Endothelial cell of hepatic sinusoid (primary cell): ENCODE results near the gene HID1.
"Not testable (repeated sequence)": the region's sequence is repeated elsewhere in the genome, so short reads cannot be mapped to it uniquely, and the experiment has no call there.

ENCODE experiments used
- in situ Hi-C: cut with HindIII; loops from 2 replicates; pipeline ENCODE4 v1.10.0; 2017; ENCODE audit warnings: low sequenced_read_pairs

The HID1 gene

DNA sequence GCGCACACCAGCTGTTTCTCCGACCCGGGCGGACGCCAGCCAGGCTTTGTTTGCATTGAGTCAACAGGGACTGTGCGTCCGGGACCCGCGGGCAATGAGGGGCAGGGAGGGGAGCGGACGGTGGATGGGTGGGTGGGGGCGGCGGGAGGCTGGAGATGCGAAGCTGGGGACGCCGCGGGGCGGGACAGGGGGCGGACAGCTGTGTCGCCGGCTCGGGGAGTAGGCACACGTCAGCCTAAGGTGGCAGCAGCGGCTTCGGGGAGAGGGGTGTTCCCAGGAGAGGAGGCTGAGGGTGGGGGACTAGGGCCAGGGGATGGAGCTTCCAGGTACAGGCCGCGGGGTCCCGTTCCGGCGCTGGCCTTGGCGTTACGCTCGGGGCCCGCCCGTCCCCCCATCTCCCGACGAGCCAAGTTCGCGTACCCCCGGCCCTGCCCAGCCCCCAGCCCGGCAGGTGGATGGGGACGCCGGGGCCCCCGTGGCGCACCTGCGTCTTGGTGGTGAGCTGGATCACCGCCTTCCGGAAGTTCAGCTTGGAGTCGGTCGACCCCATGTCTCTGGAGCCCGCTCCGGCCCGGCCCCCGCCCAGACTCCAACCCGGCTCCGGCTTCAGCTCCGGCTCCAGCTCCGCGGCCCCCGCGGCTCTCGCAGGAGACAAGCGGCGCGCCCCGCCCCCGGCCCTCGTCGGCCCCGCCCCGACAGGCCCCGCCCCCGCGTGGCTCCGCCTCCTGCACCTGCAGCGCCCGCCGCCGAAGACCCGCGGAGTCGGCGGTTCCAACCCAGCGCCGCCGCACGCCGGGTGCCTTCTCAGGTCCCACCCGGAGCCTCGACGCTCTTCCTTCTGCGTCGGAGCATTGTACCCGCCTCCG, at the start of gene HID1:
Gene HID1, minus strand, starts transcription at position 653 of the 866 bp plus-strand sequence. Its CDS starts 103 bp downstream, at position 550.
- in situ Hi-C loops, result no loop called here

- in situ Hi-C loops, result no loop called here
Measured at GRCh38 chr17:75020331-75021110, 48.0 kb upstream of the HID1 start.

DNA sequence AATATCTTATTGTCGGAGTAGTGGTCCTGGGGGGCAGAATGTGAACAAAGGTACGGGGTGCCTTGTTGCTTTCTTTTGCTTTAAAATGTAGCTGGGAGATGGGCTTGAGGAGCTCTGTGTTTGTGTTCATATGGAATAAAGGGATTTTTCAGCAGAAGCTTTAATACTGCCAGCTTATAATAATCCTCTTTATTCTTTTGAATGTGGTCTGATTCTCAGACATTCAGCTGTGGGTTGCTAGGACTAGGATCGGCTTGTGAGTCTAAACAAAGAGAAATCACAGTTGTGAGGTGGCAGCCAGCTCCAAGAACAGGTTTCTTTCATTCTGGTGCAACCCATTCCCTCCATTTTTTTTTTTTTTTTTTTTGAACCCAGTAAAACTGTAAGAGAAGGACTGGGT, 47.2 kb upstream of the HID1 start:
- in situ Hi-C loops, result loop anchor here (5.0 kb wide), 1 partner anchor 62 kb away; no protein-coding TSS in a partner anchor

- in situ Hi-C loops, result loop anchor here (5.0 kb wide), 1 partner anchor 62 kb away; no protein-coding TSS in a partner anchor
Measured at GRCh38 chr17:75019146-75019545, 46.6 kb upstream of the HID1 start.

- in situ Hi-C loops, result no loop called here
Measured at GRCh38 chr17:75013092-75013559, 40.6 kb upstream of the HID1 start.

GRCh38 chr17:75012346-75013091, 40.0 kb upstream of the HID1 start, which contains the start of gene MRPL58:
Gene MRPL58 (plus strand): TSS chr17:75012670. CDS start chr17:75012687, 17 bp downstream.
- in situ Hi-C loops, result no loop called here

DNA sequence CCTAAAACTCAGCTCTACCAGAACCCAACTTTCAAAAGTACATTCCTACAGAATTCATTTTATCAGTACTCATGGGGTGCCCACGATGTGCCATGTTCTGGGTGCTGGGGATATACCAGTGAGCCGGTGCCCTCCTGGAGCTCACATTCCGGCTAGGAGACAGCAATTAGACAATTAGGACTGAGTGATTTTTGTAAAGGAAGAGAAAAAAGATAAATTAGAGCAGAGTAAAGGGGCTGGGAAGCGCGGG, 39.5 kb upstream of the HID1 start:
- in situ Hi-C loops, result no loop called here

DNA sequence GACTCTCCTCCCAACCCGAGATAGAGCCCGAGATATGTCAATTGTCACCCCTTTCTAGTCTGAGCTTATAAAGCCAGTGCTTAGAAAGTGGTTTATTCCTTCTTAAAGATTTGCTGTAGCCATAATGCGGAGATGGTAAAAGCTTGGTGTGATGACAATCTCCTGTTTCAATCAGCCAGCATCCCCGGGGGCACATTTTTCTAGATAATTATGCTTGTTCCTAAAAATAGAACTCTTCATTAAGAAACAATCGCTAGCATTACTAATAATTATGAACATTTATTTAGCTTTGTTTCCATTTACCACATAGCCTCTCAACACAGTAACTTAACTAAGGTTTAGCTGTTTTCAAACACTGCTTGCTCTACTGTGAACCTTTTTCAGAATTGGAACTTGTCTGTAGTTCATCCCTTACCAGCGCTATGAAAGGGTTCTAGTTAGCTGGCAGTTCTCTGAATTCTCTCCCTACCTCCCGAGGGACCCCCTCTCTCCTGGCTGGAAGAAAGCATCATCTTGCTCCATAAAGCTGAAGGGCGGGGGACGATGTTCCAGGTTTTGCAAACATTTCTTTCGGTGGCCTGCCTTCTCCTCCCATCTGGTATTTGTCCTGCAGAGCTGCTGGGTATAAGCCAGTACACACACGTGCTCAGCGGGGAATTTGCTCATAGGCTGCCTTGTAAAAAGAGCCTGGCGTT, 39.0 kb upstream of the HID1 start:
- in situ Hi-C loops, result no loop called here

DNA sequence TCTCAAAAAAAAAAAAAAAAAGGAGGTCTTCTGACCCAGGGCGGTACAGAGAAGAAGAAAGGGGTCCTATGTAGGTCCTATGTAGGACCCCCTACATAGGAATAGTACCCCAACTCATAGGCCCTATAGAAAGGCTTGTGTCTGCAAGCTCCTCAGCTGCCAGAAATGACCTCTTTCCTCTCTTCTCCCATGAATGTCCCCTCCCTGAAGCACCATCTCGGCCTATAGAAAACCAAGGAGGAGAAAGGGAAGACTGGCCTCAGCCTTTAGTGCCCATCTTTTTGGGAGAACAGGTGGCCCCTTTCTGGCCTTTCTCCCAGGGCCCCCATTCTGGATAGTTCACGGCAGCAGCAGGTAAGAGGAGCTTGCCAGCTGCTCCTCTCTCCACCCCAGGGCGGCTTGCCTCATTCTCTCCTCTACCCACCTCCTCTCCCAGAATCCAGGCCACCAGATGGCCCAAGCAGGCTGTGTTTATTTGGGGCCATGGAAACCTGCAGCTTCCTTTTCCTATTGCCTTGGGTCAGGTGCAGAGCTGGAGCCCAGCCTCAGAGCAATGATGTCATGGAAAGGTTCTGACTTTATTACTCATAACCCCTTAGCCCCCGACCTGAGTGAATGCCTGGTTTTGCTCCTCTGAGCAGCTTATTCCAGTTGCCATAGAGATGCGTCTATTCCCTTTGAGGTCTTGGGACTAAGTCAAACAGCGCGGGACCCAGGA, 38.3 kb upstream of the HID1 start:
- in situ Hi-C loops, result no loop called here

DNA sequence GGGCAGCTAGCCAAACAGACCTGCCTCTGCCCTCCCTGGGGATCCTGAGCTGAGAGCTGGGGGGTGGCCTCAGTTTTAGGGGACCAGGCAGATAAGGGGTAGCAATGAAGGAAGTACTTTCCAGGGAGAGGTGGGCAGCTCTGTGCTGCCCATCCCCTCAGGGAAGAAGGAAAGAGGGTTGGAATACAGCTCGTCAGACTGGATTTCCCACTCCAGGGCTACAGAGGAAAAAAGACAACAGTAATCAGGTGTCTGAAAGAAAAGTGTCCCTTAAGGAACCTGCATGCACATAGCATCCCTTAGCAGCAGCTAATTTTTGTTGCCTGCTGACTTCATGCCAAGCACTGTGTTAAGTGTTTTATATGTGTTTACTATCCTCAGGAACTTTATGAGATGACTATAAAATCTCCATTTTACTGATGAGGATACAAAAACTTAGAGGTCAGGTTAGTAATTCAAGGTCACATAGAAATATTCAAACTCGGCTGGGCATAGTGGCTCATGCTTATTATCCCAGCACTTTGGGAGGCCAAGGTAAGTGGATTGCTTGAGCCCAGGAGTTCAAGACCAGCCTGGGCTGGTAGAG, 36.7 kb upstream of the HID1 start:
- in situ Hi-C loops, result no loop called here

DNA sequence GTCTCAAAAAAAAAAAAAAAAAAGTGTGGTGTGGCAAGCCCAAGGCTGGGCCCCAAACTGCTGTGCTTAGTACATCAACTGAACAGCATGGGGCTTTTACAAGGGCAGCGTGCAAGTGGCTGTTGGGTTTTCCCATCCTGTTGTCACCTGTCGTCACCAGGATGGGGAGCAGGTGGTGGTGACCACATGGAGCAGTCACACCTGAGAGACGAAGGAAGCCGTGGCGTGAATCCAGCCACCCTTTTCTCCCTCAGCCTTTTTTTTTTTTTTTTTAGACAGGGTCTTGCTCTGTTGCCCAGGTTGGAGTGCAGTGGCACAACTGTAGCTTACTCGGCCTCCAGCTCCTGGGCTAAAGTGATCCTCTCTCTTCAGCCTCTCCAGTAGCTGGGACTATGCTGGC, 35.8 kb upstream of the HID1 start:
- in situ Hi-C loops, result no loop called here

- in situ Hi-C loops, result no loop called here
Measured at GRCh38 chr17:75006653-75007052, 34.1 kb upstream of the HID1 start.

DNA sequence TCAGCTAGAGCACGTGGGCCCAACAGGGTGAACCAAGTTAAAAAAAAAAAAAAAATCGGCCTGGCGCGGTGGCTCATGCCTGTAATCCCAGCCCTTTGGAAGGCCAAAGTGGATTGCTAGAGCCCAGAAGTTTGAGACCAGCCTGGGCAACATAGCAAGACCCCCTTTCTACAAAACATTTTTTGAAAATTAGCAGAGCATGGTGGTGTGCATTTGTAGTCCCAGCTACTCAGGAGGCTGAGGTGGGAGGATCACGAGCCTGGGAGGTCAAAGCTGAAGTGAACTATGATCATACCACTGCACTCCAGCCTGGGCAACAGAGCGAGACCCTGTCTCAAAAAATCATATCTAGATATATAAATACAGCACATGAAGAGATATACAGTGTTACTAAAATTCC, 33.5 kb upstream of the HID1 start:
- in situ Hi-C loops, result not testable (repeated sequence)

DNA sequence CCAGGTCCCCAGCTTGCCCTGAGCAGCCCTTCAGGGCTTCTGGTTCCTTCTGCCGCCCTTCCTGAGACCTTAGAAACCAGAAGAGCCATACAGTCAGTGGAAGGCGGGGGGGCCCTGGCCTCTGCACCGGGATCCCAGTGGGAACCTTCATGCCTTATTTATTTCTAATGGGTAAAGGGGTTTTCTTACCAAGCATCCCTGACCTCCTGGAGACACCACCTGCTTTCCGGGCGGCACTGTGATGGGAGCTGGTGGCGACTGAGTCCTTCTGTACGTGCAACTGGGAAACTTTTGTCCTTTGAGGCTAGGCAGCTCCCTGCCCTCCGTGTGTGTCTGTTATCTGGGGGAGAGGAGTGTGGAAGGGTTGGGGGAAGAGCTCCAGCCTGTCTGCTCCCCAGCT, 32.7 kb upstream of the HID1 start:
- in situ Hi-C loops, result no loop called here

DNA sequence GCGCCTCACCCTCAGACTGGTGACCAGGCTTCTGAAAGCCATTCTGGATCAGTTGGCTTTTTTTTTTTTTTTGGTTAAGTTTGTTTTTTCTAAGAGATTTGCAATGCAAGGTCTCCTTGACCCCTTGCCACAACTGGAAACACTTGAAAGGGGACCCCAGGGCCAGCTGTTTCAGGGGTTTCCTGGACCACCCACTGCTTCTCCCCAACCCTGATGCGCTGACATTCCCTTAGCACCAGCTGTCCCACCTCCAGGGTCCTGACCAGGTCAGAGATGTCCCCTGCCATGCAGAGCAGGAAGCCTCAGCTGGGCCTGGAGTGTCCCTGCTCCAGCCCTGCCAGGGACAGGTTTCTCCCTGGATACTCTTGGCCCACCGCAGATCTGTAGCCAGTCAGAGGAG, 31.8 kb upstream of the HID1 start:
- in situ Hi-C loops, result no loop called here

- in situ Hi-C loops, result no loop called here
Measured at GRCh38 chr17:75003957-75004355, 31.4 kb upstream of the HID1 start.

DNA sequence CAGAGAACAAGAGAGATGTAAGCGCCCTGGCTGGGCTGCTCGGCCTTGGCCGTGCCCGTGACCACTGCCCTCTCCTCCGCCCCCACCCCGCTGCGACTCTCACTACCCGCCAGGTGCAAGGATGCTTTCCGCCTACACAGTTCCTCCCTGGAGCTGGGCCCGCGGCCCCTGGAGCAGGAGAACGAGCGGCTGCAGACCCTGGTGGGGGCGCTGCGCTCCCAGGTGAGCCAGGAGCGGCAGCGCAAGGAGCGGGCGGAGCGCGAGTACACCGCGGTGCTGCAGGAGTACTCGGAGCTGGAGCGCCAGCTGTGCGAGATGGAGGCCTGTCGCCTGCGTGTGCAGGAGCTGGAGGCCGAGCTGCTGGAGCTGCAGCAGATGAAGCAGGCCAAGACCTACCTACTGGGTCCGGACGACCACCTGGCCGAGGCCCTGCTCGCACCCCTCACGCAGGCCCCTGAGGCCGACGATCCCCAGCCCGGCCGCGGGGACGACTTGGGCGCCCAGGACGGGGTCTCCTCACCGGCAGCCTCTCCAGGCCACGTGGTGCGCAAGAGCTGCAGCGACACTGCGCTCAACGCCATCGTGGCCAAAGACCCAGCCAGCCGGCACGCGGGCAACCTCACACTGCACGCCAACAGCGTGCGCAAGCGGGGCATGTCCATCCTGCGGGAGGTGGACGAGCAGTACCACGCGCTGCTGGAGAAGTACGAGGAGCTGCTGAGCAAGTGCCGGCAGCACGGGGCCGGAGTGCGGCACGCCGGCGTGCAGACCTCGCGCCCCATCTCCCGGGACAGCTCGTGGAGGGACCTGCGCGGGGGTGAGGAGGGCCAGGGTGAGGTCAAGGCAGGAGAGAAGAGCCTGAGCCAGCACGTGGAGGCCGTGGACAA, 30.8 kb upstream of the HID1 start:
- in situ Hi-C loops, result no loop called here

DNA sequence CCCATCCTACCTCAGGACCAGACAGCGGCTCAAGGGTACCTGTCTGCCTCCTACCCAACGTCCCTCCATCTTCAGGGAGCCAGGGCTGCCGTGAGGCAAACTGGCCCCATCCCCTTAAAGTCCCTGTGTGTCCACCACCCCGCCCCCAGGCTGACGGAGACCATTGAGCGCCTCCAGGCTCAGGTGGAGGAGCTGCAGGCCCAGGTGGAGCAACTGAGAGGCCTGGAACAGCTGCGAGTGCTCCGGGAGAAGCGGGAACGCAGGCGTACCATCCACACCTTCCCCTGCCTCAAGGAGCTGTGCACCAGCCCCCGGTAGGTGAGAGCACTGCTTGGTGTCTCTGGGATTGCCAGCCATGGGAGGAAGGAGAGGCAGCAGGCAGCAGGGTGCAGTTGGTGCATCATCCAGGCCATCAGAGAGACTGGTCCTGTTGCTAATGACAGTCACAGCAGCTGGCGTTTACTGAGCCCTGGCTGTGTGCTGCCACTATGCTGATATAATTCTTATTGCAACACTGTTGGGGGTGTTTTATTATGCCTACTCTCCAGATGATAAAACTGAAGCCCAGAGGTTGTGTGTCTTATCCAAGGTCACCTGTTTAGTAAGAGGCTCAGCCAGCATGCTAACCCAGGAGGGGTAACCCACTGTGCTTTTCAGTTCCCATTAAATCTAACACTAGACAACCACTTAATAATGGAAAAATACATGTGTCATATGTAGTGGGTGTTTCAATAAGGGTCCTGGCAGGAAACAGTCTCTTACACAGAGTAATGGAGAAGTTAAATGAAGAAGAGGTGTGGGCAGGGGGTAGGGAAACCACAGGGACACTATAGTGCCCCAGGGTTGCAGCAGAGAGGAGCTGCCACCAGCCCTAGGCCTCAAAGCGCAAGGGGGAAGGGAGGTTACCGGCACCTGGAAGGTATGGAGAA, 29.6 kb upstream of the HID1 start:
- in situ Hi-C loops, result no loop called here
